NCI-H2171 (cell line): ENCODE results near the gene CCDC93.

ENCODE experiments used
- DNase-seq: peaks from one replicate; lab custom pipeline; 2025; lab: John Stamatoyannopoulos, UW

CCDC93 gene

DNA sequence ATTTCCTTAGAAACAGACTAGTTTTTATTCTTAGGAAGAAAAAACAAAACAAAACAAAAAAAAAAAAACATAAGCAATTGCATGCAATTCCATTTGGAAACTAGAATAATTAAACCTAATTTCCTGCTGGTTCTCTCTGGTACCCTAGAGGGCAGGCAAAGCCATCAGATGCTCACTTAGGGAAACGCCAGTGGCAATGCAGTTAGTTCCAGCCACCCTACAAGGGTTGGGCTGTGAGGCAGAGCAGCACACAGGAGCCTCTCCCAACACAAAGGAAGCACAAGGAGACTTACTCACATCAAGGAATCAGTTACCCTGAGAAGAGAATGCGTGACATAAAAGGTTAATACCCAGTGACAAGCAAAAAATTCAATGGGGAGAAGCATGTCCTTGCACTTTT is 28.8 kb downstream of the CCDC93 start:
- no peak for DNase-seq

DNA sequence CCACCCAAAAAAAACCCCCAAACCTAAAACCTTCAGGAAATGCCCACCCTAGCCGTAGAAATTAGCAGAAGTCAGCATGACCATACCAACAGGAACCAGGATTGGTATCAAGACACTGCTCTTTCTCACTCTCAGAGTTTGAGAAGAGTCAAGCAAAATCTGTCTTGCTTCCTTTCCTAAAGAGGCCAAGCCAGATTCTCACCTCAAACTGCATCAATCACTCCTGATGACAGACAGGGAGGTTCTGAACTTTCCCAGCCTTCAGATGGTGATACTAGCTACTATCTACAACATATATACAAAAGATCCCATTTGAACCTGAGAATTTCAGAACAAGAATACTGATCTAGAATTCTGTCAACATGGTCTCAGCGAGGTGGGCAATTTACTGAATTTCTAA is 29.7 kb downstream of the CCDC93 start:
- no peak for DNase-seq

DNA sequence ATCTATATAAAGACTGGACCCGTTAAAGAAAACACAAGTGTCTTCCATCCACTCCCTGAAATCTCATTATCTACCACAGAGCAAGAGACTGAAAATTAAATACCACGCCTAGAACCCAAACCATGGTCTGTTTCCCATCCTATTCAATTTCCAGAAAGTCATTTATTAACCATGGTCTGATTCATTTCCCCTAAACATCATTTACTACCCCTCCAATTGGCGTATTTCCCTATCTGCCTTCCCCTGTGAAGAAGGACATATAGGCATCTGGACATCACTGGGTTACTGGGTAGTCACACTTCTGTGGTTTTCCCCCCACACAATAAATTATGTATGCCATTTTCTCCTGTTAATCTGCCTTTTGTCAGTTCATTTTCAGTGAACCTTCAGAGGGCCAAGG is 30.8 kb downstream of the CCDC93 start:
- no peak for DNase-seq

DNA sequence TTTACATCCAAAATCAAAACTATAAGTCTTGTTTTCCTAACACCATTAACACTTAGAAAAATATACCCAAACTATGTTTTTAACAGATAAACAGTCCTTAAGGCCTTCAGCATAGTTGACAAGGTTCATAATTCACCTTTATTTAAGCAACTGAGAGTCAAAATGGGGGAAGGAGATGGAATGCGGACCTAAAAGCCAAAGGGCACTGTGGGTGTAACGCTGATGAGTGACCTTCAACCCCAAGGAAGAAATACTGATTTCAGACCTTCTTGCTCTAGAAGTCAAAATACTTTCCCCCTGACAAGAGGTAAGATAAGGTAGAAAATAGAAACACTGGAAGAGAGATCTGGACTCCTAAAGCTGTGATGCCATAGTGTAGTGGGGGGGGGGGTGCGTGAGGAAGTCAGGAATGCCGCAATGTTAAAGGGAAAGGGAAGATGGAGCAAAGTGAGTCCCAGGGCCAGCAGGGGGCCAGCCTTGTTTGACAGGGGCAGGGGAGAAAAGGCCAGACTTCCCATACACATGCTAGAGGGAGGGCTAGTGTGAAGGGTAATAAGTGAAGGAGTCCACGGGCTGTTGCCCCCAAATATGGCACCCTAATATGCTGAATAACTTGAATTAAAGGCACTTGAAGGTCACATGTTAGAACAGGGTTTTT is 31.4 kb downstream of the CCDC93 start:
- DNase-seq: no peak

DNA sequence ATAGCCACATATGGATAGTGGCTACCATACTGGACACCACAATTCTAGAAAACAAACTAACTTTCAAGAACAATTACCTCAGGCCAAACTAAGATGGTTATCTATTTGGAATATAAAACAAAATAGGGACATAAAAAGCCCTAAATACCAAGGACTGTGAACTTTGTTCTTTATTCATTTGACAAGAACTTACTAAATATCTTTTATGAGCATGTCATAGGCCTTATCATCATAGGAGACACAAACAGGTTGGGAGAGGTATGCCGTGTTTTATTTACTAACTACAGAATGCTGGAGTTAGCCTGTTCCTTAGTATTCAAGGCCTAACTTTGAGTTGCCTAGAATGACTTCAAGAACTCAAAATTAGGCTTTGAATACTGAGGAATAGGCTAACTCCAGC is 32.1 kb downstream of the CCDC93 start:
- no peak for DNase-seq

DNA sequence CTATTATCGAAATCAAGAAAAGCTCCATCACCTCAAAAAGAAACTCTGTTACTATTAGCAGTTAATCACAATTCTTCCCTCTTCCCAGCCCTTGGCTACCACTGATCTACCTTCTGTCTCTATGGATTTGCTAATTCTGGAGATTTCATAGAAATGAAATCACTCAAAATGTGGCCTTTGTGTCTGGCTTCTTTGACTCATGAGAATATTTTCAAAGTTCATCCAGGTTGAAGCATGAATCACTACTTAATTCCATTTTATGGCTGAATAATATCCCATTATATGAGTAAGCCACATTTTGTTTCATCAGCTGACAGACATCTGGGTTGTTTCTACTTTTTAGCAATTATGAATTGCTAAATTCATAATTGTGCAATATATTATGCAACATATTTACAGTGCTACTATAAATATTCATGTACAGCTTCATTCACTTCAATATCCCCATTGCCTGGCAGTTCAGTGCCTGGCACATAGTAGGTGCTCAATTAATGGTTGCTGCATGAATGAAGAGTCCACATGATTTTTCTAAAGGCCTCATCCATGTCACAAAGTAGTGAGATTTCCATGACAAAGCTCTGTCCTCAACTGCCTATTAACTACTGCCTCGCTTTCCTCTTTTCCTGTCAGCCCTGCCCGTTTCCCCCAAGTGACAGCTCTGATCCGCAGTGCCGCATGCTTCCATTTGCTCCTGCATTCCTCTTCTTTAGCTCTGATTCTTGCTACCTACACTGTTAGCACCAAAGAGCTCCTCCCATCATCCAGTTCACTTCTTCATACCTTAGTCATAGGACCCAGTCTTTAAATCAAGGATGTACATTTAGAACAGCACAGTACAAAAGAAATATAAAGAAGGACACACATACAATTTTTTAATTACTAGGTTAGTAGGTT is 32.8 kb downstream of the CCDC93 start:
- DNase-seq: no peak

DNA sequence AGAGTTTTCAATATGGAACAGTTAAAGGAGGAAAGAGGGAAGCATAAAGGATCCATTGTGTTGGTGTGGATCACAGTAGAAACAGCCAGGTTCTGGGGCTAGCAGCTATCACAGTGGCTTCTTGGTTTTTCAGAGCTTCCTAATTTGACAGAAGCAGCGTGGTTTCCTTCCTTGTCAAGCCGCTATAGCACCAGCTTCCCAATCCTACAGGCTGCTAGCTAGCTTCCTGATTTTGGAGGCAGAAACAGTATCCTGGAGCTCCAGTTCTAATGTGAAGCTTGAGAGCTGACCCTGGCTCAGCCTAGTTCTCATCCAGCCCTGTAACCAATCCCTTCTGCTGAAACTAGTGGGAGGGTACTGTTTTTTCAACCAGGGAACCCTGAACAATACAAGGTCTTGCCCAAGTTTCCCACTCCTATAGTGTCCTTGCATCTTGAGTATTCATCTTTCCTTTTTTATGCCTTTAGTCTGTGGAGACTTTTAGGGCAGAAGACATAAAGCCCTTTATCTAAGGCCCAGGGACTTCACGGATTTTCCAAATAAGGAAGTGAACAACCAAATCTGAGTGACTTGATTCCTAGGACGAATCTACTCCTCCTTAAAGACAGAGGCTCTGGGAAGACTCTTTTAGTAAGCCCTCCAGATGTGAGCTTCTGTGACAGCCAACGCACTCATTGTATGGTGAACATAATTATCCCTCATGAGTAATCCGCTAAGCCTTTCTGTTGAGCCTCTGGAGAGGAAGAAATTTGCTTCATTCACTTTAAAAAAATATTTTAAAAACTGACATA is 33.8 kb downstream of the CCDC93 start:
- DNase-seq: no peak

DNA sequence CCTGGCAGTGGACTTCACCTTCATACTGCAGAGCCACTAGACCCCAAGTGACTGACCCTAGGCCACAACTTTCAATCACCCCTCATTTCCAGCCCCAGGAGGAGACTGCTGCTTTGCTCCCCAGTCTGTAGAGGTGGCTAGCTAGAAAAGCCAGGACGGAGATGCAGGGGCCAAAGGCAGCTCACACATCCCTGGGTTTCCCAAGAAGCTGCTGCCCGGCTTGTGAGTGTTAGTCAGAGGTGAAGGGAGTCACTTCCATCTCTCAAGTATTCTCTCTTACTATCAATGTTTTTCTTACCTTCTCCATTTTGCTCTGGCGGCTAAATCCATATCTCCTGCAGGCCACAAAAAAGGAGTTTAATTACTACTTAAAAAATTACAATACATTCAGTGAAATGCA is 36.2 kb downstream of the CCDC93 start:
- no peak for DNase-seq

DNA sequence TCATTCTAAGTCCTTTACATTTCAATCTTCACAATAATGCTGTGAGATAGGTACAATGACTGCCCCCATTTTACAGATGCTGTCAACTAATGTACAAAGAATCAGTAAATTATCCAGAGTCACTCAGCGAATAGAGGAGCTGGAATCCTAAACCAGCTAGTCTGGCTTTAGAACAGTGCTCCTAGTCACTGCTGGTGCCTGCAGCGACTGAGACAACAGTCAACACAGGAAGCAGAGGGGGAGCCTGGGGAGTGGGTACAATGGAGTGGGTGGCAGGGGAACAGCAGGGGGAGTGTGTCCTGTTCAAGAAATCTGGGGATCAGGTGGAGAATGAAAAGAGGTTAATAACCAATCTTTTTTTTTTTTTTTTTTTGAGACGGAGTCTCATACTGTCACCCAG is 37.3 kb downstream of the CCDC93 start:
- DNase-seq: no peak

DNA sequence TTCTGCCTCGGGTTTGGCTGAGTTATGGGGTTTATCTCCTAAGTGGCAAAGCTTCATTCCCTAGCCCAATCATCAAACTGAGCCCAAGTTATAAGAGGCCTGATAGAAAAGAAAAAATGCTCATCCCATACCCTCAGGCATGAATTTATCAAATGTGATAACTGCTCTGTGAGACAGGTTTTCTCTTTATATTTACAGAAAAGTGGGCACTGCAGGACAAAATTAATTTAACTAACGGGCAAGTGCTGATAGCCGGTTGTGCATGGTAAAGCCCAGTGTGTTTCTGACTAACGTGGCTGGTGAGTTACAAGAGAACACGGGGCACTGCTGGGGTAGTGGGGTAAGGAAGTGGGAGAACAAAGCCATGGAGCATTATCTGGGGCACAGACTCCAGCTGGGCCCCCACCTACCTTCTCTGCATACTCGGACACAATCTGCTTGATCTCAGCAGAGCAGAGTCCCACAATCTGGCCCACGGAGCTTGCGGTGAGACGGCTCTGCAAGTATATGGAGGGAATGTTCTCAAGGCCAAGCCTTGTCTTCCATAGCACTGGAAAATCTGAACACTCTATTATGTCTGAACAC is 40.3 kb downstream of the CCDC93 start:
- DNase-seq: no peak

DNA sequence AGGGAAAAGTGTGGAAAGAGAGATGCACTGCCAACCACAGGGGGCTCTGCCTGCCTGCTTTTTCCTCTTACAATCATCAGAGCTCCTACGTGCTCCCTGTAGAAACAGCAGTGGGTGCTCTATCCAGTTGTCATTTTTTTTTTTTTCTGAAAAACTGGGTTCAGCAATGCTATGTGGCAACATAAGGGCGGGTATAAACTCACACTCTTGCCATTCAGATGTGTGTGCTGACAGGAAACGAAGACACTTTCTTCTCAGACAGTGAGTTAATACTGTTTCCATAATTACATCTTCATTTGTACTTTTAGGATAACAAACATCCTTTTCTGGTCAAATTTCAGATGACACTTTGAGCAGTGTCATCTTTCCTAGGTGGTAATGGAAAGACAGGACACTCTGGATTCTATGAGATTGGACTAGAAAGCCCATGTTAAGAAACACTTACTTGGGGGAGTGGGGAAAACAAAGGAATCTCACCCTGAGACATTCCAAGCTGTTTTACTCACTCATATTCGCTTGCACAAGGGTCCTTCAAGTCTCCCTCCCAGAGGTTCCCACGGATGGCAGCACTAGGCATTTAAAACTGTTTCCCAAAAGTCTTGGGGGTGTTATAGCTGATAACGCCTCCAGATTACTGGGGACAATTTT is 41.3 kb downstream of the CCDC93 start:
- DNase-seq: no peak

DNA sequence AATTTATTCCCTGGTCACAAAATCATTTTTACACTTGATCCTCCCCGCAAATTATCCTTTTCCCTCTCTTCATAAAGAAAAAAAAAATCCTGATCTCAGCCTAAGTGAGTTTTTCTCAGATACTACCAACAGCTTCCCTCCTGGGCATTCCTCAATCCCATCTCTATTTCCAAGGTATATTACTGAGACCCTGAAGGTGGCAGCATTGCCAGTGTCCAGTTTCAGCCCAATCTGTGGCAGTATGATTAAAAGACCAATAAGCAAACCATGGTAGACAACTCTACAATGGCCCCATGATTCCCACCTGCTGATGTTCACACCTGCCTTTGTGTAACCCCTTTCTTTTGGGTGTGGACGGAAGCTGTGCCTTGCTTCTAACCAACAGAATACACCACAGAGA is 45.1 kb downstream of the CCDC93 start:
- DNase-seq: no peak

DNA sequence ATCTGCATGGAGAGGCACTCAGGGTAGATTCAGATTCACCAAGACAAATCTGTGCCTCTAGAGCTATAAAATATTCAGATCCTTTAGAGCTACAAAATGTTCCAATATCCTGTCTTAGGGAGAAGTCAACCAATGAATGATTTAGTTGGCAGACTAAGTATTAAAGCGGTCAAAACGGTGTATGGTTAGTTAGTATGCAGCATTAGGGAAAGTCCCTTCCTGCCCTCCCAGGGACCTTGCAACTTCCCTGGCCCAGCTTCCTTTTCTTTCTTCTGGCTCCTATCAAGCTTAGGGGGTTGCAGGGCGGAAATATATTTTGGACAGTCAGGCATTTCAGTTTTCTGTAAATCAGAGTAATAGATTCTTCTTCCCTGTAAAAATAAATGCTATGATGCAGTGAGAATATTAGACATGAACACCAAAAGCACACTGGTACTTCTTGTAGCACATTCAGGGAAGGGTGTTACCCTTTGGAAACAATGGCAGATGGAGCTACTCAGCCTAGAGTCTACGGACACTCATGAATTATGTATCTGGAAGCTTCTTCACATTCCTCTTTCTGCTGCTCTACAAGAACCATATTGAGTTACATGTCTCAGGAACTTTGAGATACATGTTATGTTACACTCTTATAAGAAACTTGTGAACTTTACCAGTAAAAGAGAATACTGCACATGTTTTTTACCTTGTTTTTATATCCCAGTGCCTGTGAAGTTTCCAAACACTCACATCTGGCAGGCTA is 45.7 kb downstream of the CCDC93 start:
- DNase-seq: no peak

DNA sequence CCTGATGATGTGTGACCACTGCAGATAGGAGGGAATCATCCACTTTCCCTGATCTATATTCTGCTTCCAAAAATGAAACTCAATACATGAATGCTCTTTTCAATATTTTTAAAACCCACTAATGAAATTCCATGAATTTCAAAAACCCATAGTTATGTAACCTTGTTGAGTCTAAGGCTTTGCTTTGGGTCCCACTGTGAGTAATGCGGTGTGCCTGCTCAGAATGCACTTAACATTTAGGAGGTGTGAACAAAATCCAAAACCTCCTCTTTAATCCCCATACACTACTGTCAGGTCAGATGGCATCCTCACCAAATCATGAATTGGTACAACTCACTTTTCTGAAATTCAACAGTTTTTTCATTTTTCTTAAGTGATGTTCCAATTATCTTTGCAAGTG is 50.4 kb downstream of the CCDC93 start:
- no peak for DNase-seq

DNA sequence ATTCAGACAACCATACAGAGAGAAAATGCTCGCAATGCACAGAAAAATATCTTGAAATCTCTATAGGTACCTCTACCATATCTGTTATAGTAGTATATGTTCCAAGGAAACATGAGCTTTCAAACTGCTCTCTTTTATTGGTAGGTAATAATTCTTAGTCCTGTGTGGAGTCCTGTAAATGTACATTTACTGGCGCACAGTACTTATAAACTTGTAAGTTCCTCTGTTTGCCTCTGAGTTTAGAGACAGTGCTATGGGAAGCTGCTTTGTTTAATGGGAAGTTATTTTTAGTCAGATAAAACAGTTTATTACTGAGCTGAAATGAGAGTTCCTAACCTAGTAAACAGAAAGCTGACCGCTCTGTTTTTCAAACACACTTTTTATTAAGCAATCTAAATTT is 52.7 kb downstream of the CCDC93 start:
- no peak for DNase-seq

DNA sequence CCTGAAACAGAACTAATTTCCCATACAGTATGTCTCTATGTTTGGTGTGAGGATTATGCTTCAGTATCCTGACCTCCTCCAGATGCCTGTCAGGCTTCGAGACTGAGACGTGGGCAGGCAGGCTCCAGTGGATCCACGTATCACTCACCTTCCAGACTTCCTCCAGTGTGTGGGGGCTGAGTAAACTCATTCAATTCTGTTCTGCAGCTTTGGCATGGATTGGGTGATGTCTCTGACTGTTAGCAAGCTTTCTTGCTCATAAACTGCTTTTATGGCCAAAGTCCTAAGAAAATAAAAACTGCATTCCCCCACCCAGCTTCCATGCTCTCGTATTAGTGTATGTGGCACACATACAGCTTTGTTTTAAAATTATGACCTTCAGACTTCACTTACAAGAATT is 53.6 kb downstream of the CCDC93 start:
- no peak for DNase-seq

DNA sequence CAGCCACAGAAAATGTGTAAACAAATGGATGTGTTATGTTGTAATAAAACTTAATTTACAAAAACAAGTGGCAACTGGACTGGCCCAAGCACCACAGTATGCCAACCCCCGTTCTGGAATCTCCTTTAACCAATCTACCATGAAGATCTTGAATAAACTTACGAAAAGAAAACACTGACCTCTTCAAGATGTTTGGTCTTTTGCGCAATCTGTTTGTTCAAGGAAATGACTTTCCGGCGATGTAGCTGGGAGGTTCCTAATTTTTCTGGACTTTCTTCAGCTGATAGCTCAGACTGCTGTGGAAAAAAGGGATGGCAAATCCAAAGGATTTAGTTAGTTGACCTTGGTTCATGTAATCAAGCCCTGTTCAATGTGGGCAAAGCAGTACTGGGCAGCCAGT is 55.7 kb downstream of the CCDC93 start:
- no peak for DNase-seq

DNA sequence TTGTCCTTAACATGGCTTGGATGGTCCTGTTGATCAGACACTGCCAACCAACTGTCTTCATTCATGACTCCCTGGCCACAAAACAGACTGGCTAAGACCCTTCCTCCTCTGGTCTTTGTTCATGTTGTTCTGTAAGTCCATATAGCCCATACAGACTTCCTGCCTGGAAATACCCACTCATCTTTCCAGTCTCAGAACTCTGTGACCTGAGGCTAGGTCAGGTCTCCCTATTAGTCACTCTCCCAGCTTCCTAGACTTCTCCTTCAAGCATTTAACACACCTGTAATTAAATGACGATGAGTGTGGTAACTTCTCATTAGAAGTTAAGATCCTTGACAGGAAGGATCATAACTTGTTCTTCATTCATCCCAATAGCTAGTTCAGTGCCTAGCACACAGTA is 56.3 kb downstream of the CCDC93 start:
- no peak for DNase-seq

DNA sequence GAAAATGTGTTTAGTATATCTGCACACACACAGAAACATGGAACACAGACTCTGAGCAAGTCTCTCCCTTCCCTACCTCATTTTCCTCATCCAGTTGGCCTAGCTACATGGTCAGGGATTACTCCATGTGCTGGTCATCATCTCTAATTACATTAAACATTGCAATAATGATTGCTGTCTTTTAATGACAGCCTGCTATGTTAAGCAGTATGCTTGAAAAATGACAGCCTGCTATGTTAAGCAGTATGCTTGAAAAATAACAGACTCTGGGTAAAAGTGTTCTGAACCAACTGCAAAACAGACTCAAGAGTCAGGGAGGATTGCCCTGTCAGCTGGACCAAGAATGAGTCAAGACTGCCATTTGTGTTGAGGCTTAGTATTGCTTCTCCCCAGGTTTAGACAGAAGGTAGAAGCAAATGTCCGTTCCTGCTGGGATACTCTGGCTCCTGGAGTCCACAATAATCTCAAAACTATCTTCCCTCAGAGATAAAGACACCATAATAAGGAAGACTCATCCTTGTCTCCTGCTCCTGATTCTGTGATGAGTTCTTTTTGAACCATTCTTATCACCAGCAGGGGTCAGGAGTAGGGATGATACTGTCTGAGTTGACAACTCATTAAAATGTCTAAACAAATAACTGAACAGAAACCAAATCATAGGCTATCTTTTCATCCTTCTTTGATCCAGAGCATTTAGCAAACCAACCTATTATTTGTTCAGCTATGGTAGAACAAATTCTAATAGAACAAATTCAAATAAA is 57.7 kb downstream of the CCDC93 start:
- DNase-seq: no peak

DNA sequence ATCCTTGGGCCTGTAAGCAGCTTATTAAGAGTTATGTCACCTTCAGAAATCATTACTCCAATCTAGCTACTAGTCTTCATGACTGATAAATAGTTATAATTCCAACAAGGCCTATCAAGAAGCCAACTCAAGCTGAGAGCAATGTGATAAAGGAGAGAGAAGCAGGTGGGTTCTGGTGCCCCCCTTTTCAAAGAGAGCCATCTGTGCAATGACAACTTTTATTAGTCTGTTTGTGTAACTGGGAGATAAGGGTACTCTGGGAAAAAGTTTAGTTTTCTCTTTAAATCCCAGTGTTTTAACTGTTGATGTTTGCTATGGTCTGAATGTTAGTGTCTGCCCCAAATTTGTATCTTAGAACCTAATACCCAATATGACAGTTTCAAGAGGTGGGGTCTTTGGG is 60.6 kb downstream of the CCDC93 start:
- DNase-seq: no peak

DNA sequence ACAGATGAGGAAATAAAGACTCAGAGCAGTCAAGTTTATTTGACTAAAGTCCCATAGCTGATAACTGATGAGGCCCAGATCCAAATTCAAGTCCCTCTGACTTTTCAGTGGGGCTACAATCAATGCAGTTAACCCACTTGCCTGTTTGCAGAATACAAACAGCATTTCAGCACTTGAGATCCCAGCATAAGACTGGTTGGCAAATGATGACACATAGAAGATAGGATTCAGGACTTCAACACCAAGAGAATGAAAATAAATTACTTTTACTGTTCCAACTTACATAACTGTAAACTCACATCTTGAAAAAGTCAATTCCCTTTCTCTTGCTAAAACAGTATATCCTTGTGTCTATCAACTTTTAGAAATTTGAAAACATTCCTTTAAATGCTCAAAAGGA is 61.2 kb downstream of the CCDC93 start:
- no peak for DNase-seq
